Panc1 (cell line): ENCODE measurements around the gene CFAP43. TPM values are rescaled to one million over a fixed set of nuclear protein-coding genes. Genes with fewer than 3 reads are reported as not detected.

Source experiments
- ATAC-seq: fragments of 200-7000 bp; cut with Tn5 transposase; 2 replicates; pipeline ENCODE4 v1.9.1; 2020; ENCODE audit warnings: mild to moderate bottlenecking, moderate library complexity
- BruUV-seq: library from RNA; stranded (reverse); fragments of 400-500 nt; replicated peaks from 2 replicates; lab custom pipeline; 2021; lab: Mats Ljungman, UMichigan
- CTCF ChIA-PET: fragments of 300-600 bp; sonication (Branson Sonifier 250); formaldehyde crosslinking; loops from one replicate; lab custom pipeline; 2022; ENCODE audit warnings: antibody characterized with exemption; lab: Charles Lee
- POLR2A ChIA-PET: fragments of 300-600 bp; sonication (Branson Sonifier 250); formaldehyde crosslinking; loops from one replicate; lab custom pipeline; 2022; ENCODE audit warnings: antibody characterized with exemption; lab: Charles Lee
- DNase-seq: peaks from one replicate; pipeline ENCODE4 v3.0.0-alpha.2; 2010; ENCODE audit warnings: low read depth, low spot score
- H3K27ac ChIP-seq: 2 replicates; pipeline ENCODE4 v1.5.1; 2011; ENCODE audit warnings: mild to moderate bottlenecking, low read length, inconsistent platforms
- H3K27me3 ChIP-seq: fragments of 200-500 bp; sonication (Bioruptor generic); 2 replicates; pipeline ENCODE4 v1.6.0; 2014; ENCODE audit warnings: low read length, inconsistent platforms; ENCODE audit not compliant: control insufficient read depth, insufficient read depth
- H3K36me3 ChIP-seq: fragments of 200-500 bp; sonication (Bioruptor generic); 2 replicates; pipeline ENCODE4 v1.5.1; 2014; ENCODE audit warnings: inconsistent platforms, mild to moderate bottlenecking, low read length, moderate library complexity; ENCODE audit not compliant: control insufficient read depth, insufficient read depth
- H3K4me1 ChIP-seq: 2 replicates; pipeline ENCODE4 v1.5.1; 2011; ENCODE audit warnings: inconsistent platforms, mild to moderate bottlenecking, low read length, moderate library complexity; ENCODE audit not compliant: control insufficient read depth, insufficient read depth
- H3K4me3 ChIP-seq, 2 experiments: 2 replicates each; pipeline ENCODE4 v1.5.1; 2011 to 2012; ENCODE audit warnings: low read depth in 2 of 2, low read length in 2 of 2, mild to moderate bottlenecking in 2 of 2, inconsistent platforms in 1 of 2, moderate library complexity in 1 of 2
- H3K9me3 ChIP-seq: fragments of 200-500 bp; sonication (Bioruptor generic); 2 replicates; pipeline ENCODE4 v1.5.1; 2014; ENCODE audit warnings: low read depth, mild to moderate bottlenecking, inconsistent platforms, low read length, moderate library complexity; ENCODE audit not compliant: control insufficient read depth, insufficient read depth
- CTCF ChIP-seq: fragments of 450-650 bp; IDR thresholded peaks from 2 replicates; pipeline ENCODE4 v1.5.1; 2017; ENCODE audit warnings: mild to moderate bottlenecking
- POLR2AphosphoS5 ChIP-seq: IDR thresholded peaks from 2 replicates; pipeline ENCODE4 v1.6.1; 2012; ENCODE audit warnings: mild to moderate bottlenecking, low read depth, low read length, moderate library complexity
- REST ChIP-seq, 2 experiments: IDR thresholded peaks; 2 replicates each; pipeline ENCODE4 v1.6.1; 2011 to 2012; ENCODE audit warnings: low read depth in 2 of 2, control low read depth in 1 of 2, low read length in 1 of 2, mild to moderate bottlenecking in 1 of 2, moderate library complexity in 1 of 2; ENCODE audit not compliant: insufficient read depth in 1 of 2
- SIN3A ChIP-seq: IDR thresholded peaks from 2 replicates; pipeline ENCODE4 v1.6.1; 2012; ENCODE audit warnings: low read depth, mild to moderate bottlenecking, low read length, moderate library complexity, borderline replicate concordance; ENCODE audit not compliant: insufficient read depth
- TCF7L2 ChIP-seq: IDR thresholded peaks from 2 replicates; pipeline ENCODE4 v1.6.1; 2011; ENCODE audit warnings: mild to moderate bottlenecking, low read depth, low read length, inconsistent platforms
- in situ Hi-C: cut with HindIII; loops from 2 replicates; pipeline ENCODE4 v1.10.0; 2016; ENCODE audit warnings: low sequenced_read_pairs, low pct_unique_long_range_greater_than_20kb
- intact Hi-C: fragments of 100-400 bp; cut with micrococcal nuclease; formaldehyde crosslinking; loops from one replicate; pipeline ENCODE4 v1.10.0; 2022; ENCODE audit not compliant: unreplicated experiment
- total RNA-seq: library from RNA; stranded (reverse); gene quantifications from one replicate; pipeline ENCODE4 v1.2.1, GENCODE V29; 2021; ENCODE audit not compliant: unreplicated experiment

Gene CFAP43
- total RNA-seq, 1 experiment from 2014 or later: 0.21 TPM

- ChIA-PET POLR2A (no interaction called here), CTCF (no interaction called here)
- Histone ChIP-seq H3K4me3 (no peak overlapping the region), H3K36me3 (no peaks in the 10 kb centered on the region), H3K4me1 (no peaks in the 10 kb centered on the region), H3K9me3 (no peaks in the 10 kb centered on the region), H3K27me3 (no peaks in the 10 kb centered on the region), H3K27ac (no peak overlapping the region)
- no peak for ATAC-seq
- intact Hi-C loops: no loop called here
- BruUV-seq: no TSS peak
- in situ Hi-C loops: no loop called here
- TF ChIP-seq POLR2AphosphoS5 (no peak), REST (IDR thresholded peaks at IDR 0.05; ENCODE audit: insufficient read depth in 1 of 2, low read depth in 2 of 2, low read length in 1 of 2) (no peak), TCF7L2 (no peak), SIN3A (no peak), CTCF (no peak)
- DNase-seq: no peak
Measured at GRCh38 chr10:104101902-104102301, 130.3 kb downstream of the CFAP43 start.

GRCh38 chr10:104100795-104101194, 131.4 kb downstream of the CFAP43 start:
- H3K36me3 ChIP-seq: no peaks in the 10 kb centered on the region
- TF ChIP-seq TCF7L2 (no peak), REST (IDR thresholded peaks at IDR 0.05; ENCODE audit: insufficient read depth in 1 of 2, low read depth in 2 of 2, low read length in 1 of 2) (no peak), CTCF (no peak), SIN3A (no peak), POLR2AphosphoS5 (no peak)
- no peak overlapping the region for H3K4me3 ChIP-seq
- H3K27ac ChIP-seq: no peak overlapping the region
- POLR2A ChIA-PET: no interaction called here
- no peaks in the 10 kb centered on the region for H3K9me3 ChIP-seq
- intact Hi-C loops (no loop called here), in situ Hi-C loops (no loop called here)
- H3K4me1 ChIP-seq: no peaks in the 10 kb centered on the region
- DNase-seq: no peak
- CTCF ChIA-PET: no interaction called here
- BruUV-seq: no TSS peak
- no peaks in the 10 kb centered on the region for H3K27me3 ChIP-seq
- ATAC-seq: no peak
